ENCODE results near the gene MAPK8IP1. TPM values are rescaled to one million over a fixed set of nuclear protein-coding genes. Genes with fewer than 3 reads are reported as not detected.
A peak's percentile ranks its signal among the peaks of the same experiment; 100 is the strongest.

Gene MAPK8IP1
- total and polyA plus RNA-seq, 4 donors = 4.7 to 15.4 (median 5.7) TPM

DNA sequence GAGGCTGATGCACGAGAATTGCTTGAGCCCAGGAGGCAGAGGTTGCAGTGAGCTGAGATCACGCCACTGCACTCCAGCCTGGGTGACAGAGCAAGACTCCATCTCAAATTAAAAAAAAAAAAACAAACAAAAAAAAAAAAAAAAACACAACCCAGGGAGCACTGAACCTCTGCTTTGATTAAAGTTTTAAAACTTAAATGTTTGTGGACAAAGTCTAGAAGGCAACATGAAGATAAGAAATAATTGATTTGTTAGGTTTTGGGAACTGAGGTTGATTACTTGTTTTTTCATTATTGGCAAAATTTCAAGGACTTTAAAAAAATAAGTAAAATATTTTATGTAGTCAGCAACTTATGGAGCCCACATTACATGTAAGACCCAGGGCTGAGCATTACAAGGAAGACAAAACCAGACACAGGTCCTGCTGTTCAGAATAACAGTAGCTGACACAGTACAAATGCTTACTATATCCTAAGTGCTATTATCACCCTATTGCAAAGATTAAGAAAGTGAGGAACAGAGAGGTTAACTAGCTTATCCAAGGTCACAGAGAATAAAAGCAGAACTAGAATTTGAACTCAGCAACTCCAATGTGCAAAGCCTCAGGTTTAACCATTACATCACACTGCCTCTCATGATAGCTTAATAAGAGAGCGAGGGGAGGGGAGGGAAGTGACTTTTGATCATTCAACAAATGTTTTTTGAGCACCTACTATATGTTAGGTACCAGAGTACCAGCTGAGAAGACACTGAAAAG is 40.5 kb upstream of the MAPK8IP1 start:
- Histone ChIP-seq H3K27ac (ENCODE audit: low read depth in 1 of 2, low read length in 1 of 2) (no peak overlapping the region), H3K4me3 (no peak overlapping the region), H3K9ac (ENCODE audit: insufficient read depth in 1 of 2, low read length in 2 of 2) (no peak overlapping the region), H3K9me3 (ENCODE audit: control insufficient read depth in 4 of 4, insufficient read depth in 3 of 4, low read length in 3 of 4) (no peaks in the 10 kb centered on the region), H3K27me3 (ENCODE audit: control insufficient read depth in 3 of 3, insufficient read depth in 3 of 3, low read length in 2 of 3) (no peaks in the 10 kb centered on the region), H3K4me1 (ENCODE audit: control insufficient read depth in 5 of 5, insufficient read depth in 5 of 5, low read length in 5 of 5) (peaks cover 5 to 20% (median 7%) of the 10 kb centered on the region in 5 donors), H3K36me3 (ENCODE audit: control insufficient read depth in 4 of 4, insufficient read depth in 4 of 4, low read length in 4 of 4) (no peaks in the 10 kb centered on the region)
- no peak for ATAC-seq (ENCODE audit: insufficient read depth, low FRiP score)
- DNase-seq = peak in 1 of 3 donors; percentile 45
- WGBS, 2 donors = 76 to 78% methylated on average over 3 of the region's 3 CpGs
- TF ChIP-seq, protein P1, sequence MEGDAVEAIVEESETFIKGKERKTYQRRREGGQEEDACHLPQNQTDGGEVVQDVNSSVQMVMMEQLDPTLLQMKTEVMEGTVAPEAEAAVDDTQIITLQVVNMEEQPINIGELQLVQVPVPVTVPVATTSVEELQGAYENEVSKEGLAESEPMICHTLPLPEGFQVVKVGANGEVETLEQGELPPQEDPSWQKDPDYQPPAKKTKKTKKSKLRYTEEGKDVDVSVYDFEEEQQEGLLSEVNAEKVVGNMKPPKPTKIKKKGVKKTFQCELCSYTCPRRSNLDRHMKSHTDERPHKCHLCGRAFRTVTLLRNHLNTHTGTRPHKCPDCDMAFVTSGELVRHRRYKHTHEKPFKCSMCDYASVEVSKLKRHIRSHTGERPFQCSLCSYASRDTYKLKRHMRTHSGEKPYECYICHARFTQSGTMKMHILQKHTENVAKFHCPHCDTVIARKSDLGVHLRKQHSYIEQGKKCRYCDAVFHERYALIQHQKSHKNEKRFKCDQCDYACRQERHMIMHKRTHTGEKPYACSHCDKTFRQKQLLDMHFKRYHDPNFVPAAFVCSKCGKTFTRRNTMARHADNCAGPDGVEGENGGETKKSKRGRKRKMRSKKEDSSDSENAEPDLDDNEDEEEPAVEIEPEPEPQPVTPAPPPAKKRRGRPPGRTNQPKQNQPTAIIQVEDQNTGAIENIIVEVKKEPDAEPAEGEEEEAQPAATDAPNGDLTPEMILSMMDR (IDR thresholded peaks at IDR 0.05; ENCODE audit: control extremely low read depth, extremely low read depth) = no peak

DNA sequence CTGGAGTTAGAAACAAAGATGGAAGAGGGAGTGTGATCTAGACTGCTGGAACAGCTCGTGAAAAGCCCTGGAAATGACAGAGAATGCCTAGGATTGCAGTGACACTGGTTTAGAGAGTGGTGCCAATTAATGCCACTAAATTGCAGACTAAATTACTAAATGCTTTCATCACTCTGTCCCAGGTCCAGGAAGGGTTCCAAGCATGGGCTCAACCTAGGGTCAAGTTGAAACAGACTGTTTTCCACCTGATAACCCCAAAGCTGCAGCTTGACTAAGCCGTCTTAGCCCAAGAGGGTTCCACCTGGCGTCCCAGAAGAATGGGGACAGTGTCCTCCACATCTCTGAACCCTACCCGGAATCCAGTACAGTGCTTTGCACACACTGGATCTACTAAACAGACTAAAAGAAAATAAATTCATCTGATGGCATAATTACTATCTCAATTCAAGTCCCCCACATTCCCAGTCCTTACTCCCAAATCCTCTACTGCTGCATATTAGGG is 39.2 kb upstream of the MAPK8IP1 start:
- H3K9ac ChIP-seq (ENCODE audit: insufficient read depth in 1 of 2, low read length in 2 of 2) = peak overlapping the region in 1 of 2 donors; percentile 80
- 80 to 85% methylated on average over 4 of the region's 4 CpGs for WGBS, 2 donors
- TF ChIP-seq, protein P1 (IDR thresholded peaks at IDR 0.05; ENCODE audit: control extremely low read depth, extremely low read depth) = no peak
- H3K4me1 ChIP-seq (ENCODE audit: control insufficient read depth in 5 of 5, insufficient read depth in 5 of 5, low read length in 5 of 5) = peaks cover 5 to 20% (median 12%) of the 10 kb centered on the region in 5 donors
- H3K27ac ChIP-seq (ENCODE audit: low read depth in 1 of 2, low read length in 1 of 2) = peak overlapping the region; percentile 91 to 94
- no peak overlapping the region for H3K4me3 ChIP-seq
- ATAC-seq (ENCODE audit: insufficient read depth, low FRiP score) = no peak
- H3K36me3 ChIP-seq (ENCODE audit: control insufficient read depth in 4 of 4, insufficient read depth in 4 of 4, low read length in 4 of 4) = no peaks in the 10 kb centered on the region
- no peaks in the 10 kb centered on the region for H3K9me3 ChIP-seq (ENCODE audit: control insufficient read depth in 4 of 4, insufficient read depth in 3 of 4, low read length in 3 of 4)
- DNase-seq = no peak
- H3K27me3 ChIP-seq (ENCODE audit: control insufficient read depth in 3 of 3, insufficient read depth in 3 of 3, low read length in 2 of 3) = no peaks in the 10 kb centered on the region

DNA sequence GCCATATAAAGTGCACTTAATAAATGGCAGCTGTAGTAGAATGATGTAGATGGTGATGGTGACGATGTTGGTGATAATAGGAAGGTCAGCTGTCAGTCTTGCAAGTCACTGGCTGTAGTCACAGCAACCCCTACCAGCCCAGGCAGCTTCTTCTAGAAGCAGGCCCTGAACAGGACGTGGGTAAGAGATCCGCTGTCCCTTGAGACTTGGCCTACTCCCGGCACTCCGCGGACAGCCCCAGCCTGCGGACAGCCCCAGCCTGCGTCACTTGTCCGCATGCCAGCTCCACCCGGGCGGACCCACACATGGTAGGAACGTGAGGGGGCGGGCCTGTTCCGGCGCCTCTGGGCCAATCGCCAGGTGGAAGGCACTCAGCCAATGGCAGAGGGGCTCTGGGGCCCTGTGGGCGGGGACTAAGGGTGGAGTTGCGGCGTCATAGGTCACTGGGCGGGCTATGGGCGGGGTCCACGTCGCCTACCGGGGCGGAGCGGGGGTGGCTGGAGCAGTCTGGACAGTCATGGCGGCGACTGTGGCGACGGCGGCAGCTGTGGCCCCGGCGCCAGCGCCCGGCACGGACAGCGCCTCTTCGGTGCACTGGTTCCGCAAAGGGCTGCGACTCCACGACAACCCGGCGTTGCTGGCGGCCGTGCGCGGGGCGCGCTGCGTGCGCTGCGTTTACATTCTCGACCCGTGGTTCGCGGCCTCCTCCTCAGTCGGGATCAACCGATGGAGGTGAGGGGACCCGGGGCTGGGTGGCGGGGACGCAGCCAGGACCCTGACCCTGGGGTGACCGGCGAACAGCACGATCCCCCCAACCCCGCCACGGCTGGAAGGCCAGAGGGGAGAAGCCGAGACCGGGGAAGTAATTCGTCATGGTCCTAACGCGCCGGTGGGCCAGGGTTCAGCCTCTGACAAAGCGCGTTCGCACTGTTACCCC is 38.2 kb upstream of the MAPK8IP1 start, which contains the start of gene CRY2:
Gene CRY2 (plus strand): TSS at position 502 of the 937 bp plus-strand sequence. CDS start 16 bp downstream, at position 518.
- Histone ChIP-seq H3K4me3 (peak within 1 kb of the TSS; percentile 96), H3K27me3 (ENCODE audit: control insufficient read depth in 3 of 3, insufficient read depth in 3 of 3, low read length in 2 of 3) (no peaks in the 10 kb centered on the region), H3K4me1 (ENCODE audit: control insufficient read depth in 5 of 5, insufficient read depth in 5 of 5, low read length in 5 of 5) (peaks cover 5 to 20% (median 15%) of the 10 kb centered on the region in 5 donors), H3K9me3 (ENCODE audit: control insufficient read depth in 4 of 4, insufficient read depth in 3 of 4, low read length in 3 of 4) (no peaks in the 10 kb centered on the region), H3K36me3 (ENCODE audit: control insufficient read depth in 4 of 4, insufficient read depth in 4 of 4, low read length in 4 of 4) (no peaks in the 10 kb centered on the region), H3K27ac (ENCODE audit: low read depth in 1 of 2, low read length in 1 of 2) (peak within 1 kb of the TSS; percentile 99 to 100), H3K9ac (ENCODE audit: insufficient read depth in 1 of 2, low read length in 2 of 2) (peak within 1 kb of the TSS; percentile 92 to 94)
- TF ChIP-seq, protein P1 (IDR thresholded peaks at IDR 0.05; ENCODE audit: control extremely low read depth, extremely low read depth) = no peak
- peak; percentile 99 to 100 (median 99) for DNase-seq
- WGBS, 2 donors = 0 to 1% methylated on average over 71 to 75 of the region's 75 CpGs
- peak; percentile 97 for ATAC-seq (ENCODE audit: insufficient read depth, low FRiP score)

Measured in lung (tissue), 12 donors.